Activated CD4-positive, alpha-beta T cell treated with anti-CD3 and anti-CD28 coated beads for 24 hours (primary cell): Measurements from ENCODE around the gene IFNLR1.

Experiments used
- DNase-seq, 2 donors: peaks; one replicate each; pipeline ENCODE4 v3.0.0-alpha.2; 2020; ENCODE audit warnings: low read depth in 2 of 2

Gene IFNLR1

DNA sequence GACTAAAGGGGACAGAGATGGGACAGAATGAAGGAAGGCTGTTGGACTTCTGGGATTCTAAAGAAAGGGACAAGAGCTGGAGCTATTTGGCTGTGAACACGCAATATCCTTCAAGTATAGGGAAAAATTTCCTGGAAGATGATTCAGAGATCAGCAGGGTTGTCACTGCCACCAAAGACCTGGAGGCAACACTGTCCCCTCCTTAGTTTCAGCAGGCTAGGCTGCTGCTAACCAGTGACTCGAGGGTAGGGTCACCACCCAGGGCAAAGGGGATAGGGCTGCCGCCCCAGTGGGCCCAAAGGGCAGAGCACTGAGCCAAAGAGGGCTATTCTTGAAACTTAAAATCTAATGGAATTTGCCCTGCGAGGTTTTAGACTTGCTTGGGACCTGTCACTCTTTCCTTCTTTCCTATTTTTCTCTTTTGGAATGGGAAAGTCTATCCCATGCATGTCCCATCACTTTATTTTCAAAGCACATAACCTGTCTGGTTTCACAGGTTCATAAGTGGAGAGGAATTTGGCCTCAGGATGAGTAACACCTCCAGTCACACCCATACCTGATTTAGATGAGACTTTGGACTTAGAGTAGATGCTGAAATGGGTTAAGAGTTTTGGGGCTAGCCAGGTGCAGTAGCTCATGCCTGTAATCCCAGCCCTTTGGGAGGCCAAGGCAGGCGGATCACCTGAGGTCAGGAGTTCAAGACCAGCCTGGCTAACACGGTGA, 11.9 kb downstream of the IFNLR1 start:
- DNase-seq, result no peak

DNA sequence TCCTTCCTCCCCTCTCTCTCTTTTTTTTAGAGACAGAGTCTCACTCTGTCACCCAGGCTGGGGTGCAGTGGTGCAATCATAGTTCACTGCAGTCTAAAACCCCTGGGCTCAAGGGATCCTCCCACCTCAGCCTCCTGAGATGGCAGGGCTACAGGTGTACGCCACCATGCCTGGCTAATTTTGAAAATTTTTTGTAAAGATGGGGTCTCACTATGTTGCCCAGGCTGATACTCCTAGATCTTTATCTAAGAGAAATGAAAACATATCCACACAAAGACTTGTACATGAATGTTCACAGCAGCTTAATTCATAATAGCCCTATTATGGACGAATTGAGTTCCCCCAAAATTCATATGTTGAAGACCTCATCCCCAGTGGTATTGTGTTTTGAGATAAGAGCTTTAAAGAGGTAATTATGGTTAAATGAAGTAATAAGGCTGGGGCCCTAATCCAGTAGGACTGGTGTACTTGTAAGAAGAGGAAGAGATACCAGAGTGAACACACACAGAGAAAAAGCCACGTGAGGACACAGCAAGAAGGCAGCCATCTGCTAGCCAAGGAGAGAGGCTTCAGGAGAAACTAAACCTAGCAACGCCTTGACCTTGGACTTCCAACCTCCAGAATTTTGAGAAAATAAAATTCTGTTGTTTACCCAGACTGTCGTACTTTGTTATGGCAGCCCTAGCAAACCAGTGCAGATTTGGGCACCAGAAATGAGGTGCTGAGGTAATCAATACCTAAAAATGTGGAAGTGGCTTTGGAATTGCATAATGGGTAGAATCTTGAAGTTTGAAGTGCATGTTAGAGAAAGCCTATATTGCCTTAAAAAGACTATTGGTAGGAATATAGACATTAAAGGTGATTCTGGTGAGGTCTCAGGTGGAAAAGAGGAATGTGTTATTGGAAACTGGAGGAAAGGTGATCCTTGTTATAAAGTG, 13.2 kb downstream of the IFNLR1 start:
- DNase-seq, result no peak

DNA sequence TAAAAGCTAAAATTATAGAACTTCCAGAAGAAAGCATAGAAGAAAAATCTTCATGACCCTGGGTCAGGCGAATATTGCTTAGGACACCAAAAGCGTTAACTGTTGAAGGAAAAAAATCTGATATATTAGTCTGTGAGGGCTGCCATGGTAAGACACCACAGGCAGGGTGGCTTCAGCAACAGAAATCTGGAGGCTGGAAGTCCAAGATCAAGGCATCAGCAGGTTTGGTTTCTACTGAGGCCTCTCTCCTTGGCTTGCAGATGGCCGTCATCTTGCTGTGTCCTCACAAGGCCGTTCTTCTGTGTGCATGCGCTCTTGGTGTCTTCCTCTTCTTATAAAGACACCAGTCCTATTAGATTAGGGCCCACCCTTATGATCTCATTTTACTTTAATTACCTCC, 14.5 kb downstream of the IFNLR1 start:
- DNase-seq, result no peak

DNA sequence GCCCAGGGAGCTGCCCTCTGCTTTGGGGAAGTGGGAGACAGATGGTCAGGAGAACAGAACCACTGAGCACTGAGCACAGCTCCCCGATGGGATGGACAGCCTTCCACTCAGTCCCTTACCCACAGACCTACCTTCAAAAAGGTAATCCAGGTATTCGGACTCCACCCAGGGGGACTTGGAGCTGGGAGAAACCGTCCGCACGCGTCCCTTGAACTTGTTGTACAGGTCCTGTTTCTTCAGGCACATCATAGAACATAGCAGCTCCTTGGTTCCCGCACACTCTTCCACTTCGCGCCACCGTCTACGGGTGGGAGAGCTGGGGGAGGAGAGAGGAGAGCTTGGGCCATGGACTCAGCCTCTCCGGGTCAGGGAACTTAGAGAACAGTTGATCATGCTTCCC, 17.8 kb downstream of the IFNLR1 start:
- DNase-seq, result no peak

DNA sequence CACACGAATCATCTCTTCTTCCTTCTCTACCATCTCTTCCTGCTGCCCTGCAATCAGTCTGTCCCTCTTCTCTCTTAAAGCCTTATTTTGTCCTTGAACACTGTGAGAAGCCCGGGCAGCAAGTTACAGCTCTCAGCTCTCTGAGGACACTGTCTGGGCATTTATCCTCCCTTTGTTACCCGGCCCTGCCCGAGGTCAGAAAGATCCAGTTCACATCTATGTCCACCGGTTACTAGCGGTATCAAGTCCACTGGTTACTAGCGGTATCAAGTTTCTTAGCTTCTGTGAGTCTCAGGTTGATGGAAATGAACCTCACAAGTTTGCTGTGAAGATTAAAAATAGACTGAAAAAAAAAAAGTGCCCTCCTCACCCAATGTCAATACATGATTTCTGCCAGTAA, 18.8 kb downstream of the IFNLR1 start:
- DNase-seq, result no peak

DNA sequence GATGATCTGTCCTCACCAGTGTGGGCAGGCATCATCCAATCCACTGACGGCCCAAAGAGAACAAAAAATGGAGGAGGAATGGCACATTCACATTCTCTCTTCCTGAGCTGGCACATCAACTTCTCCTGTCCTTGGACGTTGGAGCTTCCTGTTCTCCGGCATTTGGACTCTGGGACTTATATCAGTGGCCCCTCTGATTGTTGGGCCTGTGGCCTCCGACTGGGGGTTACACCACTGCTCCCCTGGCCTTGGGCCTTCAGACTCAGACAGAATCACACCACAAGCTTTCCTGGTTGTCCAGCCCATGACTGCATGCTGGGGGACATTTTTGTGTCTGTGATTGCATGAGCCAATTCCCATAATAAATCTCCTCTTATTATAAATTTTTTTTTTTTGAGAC, 20.1 kb downstream of the IFNLR1 start:
- no peak for DNase-seq

DNA sequence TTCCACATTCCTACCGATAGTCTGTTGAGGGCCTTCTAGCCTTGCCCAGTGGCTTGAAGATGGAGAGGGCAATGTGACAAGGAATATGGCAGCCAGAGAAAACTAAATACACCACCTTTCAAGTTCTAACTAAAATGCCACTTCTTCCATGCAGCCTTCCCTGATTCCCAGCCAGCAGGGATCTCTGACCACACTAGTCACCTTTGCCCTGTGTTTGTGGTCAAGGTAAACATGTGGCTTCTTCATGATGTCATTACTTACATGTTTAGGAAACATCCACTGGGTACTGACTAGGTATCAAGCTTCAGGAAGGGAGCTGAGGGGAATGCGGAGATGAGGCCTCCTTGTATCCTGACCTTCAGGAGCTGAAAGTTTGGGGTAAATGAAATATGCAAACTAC, 21.6 kb downstream of the IFNLR1 start:
- DNase-seq, result no peak

DNA sequence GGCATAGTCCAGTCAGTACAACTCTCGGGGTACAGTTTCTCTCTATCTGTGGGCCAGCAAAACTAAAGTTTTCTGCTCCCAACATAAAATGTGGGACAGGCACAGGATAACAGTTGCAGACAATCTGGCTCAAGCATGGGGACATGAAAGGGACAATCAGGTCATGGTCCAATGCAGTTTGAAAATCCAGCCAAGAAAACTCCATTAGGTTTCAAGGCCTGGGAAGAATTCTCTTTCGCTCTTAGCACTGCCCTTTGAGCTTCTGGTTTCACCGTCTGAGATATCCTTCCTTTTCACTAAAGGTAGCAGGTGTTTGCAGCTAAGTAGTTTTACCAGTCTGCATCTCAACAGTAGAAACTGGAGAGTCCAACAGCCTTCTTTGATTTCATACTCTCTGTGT, 23.1 kb downstream of the IFNLR1 start:
- DNase-seq, result no peak

DNA sequence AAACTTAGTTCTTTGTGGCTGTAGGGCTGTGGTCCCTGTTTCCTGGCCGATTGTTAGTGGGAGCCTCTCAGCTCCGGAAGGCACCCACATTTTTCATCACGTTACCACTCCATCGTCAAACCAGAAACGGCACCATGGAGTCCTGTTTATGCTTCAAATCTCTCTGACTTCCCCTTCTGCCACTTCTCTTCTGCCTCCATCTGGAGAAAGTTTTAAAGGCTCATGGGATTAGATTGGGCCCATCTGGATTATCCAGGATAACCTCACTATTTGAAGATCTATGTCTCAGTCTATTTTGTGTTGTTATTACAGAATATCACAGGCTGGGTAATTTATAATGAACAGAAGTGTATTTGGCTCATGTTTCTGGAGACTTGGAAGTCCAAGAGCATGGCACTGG, 24.9 kb downstream of the IFNLR1 start:
- no peak for DNase-seq

DNA sequence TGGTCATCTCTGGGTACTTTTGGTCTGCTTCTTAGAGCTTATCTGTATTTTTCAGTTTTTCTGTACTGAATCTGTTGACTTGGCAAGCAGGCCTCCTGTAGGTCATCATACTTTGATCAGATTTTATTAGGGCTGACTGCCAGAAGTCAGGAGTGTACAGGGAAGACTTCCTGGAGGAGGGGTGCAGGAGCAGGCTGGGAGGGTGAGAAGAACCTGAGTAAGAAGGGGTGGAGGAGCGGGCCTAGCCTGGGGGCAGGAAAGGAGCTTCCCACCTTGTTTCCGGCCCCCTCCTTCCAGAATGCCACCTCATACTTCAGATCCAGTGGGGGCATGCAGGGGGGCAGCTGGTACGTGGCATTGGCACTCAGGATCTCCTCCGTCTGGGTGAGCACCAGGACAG, 25.8 kb downstream of the IFNLR1 start:
- DNase-seq, result no peak

DNA sequence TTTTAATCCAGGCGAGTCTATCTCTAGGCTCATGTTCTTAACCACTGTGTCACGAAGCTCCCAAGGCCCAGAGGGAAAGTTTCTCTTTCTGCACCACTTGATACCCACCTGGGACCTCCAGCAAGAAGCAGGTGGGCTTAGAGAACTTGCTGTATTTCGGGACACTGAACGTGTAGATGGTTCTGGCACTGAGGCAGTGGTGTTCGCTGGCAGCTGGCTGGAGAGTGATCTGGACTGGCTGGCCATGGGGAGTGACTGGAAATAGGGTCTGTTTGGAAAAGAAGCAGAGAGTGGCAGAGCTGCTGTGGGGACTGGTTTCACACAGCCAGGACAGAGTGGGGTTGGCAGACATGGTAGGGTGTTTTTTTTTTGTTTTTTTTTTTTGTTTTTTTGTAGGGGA, 27.7 kb downstream of the IFNLR1 start:
- no peak for DNase-seq

DNA sequence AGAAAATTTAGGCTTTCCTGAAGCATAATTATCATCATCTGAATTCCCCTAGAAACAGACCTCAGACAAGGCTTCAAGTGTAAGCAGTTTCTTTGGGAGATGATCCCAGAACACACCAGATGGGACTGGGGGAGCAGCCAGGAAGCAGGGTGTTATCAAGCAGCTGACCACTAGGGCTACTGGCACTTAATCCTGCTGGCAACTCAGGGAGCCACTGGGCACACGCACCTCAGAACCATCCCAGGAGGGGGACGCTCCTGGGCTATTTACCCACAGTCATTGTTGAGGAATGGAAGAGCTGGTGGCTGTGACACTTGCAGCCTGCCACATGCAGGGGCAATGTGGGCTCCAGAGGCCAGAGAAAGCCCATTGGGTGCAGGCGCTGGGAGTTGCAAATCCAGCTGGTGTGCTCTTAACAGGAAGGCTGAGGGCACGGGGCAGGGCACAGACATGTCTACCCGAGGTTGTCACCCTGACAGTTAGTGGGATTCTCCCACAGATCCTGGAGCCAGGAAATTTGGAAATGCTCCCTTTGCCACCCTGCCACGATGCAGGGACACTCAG, 29.1 kb downstream of the IFNLR1 start:
- no peak for DNase-seq

DNA sequence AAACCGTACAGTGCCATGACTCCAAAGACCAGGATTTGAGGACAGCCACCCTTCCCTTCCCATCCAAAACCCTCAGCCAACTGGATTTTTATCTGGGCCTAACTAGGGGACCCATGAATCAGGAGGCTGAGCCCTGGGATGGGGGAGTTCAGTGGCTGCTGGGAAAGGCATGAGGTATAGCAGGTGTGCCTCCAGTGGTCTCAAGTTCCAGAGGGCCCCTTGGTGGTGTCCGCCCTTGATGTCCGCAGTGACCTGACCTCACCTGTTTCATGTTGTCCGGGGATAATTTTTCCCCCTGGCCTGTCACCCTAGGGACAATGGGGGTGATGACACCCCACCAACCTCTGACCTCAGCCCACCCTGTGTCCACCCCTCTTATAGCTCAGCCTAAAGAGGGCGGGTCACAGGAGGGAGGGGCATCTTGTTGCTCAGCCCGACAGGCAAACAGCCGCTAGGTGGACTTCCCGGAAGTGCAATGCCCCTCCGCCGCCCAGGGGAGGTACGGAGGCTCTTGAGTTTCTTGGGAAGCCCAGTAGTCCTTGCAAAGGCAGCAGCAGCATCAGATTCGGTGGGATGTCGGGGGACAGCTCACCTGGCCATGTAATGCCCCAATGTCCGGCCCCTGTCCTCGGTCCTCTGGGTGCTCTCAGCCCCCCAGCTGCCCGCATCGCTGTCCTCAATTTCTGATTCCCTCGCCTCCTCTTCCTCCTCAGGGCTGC, 30.4 kb downstream of the IFNLR1 start:
- DNase-seq, result no peak

DNA sequence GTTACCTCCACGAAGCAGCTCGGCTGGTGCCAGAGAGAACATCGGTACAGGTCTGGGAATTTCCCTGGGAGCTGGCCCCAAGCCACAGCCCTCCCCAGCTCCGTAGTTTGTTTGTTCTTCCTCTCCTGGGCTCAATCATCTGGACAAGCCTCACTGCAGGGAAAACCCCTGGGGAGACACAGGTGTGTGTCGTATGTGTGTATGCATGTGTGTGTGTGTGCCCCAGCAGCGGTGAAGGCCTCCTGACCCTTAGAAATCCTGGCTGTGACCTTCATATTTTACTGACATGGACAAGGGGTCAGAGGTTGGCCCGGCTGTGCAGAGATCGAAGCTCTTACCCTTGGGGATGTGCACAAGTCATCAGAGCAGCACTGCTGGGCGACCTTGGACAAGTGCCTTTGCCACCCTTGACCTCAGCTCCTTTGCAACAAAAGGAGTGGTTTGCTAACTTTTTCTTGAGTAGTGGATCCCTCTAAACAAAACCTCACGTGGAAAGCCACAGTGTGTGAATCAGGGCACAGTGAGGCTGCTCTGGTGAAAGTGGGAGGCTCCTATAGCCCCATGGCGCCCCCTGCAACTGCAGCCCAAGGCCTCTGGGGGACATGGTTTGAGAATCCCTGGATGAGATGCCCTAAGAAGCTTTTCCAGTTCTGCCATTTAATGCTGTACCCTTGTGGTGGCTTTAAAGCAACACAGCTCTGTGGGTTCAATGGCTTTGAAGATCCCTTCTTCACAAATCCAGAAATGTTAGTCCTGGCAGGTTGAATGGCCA, 31.9 kb downstream of the IFNLR1 start:
- no peak for DNase-seq

DNA sequence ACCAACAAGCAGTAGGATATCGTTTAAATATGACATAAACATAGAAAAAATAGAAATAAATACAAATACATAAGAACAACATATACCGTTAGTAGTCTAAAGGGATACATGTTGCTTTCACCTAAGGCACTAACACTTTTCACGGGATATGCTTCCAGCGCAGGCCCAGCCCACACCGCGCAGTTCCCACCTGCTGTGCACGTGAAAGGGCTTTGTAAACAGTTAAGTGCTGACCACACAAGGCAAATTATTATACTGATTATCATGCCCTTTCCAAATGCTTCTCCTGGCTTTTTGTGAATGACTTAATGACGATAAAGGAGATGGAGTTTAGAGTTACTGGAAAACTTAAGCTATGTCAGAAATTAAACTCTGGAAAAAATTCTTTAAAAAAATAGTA, 32.9 kb downstream of the IFNLR1 start:
- DNase-seq, result no peak

DNA sequence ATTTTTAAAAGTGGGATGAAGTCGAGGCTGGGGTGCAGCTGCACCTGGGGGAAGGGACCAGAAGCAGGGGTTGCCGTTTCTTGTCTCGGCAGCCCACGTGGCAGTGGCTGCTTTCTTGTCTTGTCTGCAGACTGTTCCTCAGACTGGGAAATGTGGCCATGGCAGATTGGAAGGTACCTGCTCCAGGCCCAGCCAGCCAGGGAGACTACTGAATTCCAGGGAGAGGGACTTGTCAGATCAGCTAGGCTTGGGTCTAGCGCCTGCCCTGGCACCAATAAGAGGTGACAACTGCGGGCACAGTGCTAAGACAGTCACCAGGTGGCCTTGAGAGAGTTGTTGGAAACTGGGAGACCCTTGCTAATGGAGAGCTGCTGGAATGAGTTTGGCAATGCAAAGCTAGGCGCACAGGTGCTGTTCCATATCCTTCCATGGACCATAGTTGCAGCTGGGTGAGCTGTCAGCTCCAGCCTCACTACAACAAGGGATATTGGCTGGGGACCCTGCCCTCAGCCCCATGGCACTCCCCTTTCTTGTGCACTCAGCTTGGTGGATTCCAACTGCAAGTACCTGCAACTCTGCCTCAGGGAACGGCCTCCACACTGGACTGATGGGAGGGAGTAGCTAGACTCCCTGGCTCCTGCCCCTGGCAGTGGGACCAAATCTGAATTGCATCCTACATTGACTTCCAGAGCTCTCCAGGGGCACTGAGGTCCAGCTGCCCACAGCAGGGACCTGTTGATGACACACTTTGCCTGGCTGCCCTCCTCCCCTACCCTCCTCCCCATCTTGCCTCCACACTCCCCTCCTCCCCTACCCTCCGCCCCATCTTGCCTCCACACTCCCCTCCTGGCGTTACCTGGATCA, 34.2 kb downstream of the IFNLR1 start:
- no peak for DNase-seq

DNA sequence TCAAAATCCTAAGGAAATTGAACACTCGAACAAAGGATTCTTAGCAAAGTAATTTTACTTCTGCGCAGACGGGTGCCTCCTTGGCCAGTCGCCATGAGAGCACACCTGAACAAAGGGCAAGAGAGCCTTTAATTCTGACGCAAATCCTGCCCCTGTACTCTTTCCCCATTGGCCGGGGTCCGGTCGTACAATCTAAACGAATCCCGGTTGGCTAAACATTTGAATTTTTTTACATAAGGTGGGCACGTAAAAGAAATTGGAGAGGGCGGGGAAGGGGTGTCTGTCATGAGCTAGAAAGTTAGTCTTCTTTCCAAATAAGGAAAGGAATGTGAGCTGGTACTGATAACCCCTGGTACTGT, 35.9 kb downstream of the IFNLR1 start:
- no peak for DNase-seq

DNA sequence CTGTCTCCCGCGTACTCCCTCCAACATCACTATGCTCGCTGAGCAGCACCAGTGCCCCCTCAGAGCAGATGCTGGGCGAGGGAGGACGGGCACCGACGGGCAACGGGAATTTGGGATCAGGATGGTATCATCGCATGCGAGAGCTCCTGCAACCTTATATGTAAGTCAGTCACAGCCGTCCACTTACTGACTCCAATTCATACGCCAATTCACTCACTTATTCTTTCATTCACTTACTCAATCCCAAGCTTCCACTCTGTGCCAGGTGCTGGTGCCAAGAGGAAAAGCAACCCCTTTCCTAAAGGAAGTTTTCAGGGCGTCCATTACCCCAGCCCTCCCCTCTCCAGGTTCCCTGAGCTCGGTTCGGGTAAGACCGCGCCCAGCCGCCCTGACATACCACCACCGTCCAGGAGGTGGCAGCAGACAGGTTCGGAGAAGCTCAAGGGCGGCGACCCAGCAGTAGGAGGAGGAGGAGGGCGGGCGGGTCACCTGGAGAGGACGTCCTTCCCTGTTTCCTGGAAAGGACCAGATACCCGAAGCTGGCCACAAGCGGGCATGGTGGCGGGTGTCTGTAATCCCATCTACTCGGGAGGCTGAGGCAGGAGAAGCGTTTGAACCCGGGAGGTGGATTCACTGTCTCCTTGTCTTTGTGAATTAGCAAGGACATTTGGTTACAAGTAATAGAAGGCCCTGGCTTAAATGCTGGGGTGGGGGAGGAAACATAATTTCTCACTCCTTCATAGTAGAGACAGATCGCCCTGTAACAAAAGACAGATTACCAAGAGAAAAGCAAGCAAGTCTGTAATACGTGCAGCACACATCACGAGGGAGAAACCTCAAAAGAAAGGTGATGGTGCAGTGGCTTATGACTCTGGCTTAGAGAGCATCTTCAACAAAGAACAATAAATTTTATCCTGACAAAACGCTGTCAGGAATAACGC, 36.6 kb downstream of the IFNLR1 start:
- peak; percentile 89 to 91 for DNase-seq

DNA sequence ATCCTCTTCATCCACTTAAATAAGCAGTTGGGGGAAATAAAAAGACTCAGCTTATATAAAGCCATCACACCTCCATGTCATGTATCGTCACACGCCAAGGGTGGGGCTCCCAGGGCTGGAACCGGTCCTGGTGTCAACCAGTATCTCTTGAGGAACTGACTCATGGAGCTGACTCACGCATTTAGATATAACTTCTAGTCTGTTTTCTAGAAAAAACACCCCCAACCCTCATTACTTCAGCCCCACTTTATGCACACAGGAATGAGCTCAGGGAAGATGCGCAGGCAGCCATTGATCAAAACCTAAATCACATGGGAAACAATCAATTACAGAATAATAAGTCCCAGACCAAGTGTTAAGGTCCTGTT, 37.2 kb downstream of the IFNLR1 start:
- DNase-seq, result peak; percentile 42 to 44
